GM12878 (cell line): Measurements from ENCODE around the gene SEC63. TPM values are rescaled to one million over a fixed set of nuclear protein-coding genes. Genes with fewer than 3 reads are reported as not detected.
"Not testable (repeated sequence)": the region's sequence is repeated elsewhere in the genome, so short reads cannot be mapped to it uniquely, and the experiment has no call there.

Source experiments
- ATAC-seq: fragments of 200-7000 bp; cut with Tn5 transposase; 3 replicates; pipeline ENCODE4 v1.9.1; 2020; ENCODE audit warnings: mild to moderate bottlenecking, moderate library complexity
- BruUV-seq: library from RNA; stranded (reverse); fragments of 400-500 nt; replicated peaks from 2 replicates; lab custom pipeline; 2021; lab: Mats Ljungman, UMichigan
- CTCF ChIA-PET: fragments of 300-600 bp; sonication (Branson Sonifier 250); formaldehyde crosslinking; extraction: SDS; loops from one replicate; lab custom pipeline; 2021; ENCODE audit warnings: inconsistent platforms; lab: Yijun Ruan, JAX
- POLR2A ChIA-PET: fragments of 350-600 bp; formaldehyde crosslinking; extraction: SDS; loops from one replicate; lab custom pipeline; 2021; ENCODE audit warnings: inconsistent platforms; lab: Charles Lee
- RAD21 ChIA-PET: fragments of 300-600 bp; sonication (Branson Sonifier 250); formaldehyde crosslinking; loops from one replicate; lab custom pipeline; 2023; ENCODE audit warnings: antibody characterized with exemption; ENCODE audit not compliant: unreplicated experiment; lab: Charles Lee
- SMC1A ChIA-PET: fragments of 300-600 bp; sonication (Branson Sonifier 250); formaldehyde crosslinking; loops from one replicate; lab custom pipeline; 2023; ENCODE audit not compliant: unreplicated experiment, uncharacterized antibody; lab: Charles Lee
- DNase-seq: peaks from one replicate; pipeline ENCODE4 v3.0.0-alpha.2; 2011; ENCODE audit warnings: low read depth, low spot score
- FAIRE-seq: peaks from 3 replicates; lab custom pipeline; 2011; peaks lifted over from hg19 to GRCh38; lab: Jason Lieb, UNC
- H2AFZ ChIP-seq: 2 replicates; pipeline ENCODE4 v1.6.0; 2011; ENCODE audit warnings: low read depth, low read length, control low read depth; ENCODE audit not compliant: control insufficient read depth
- H3K27ac ChIP-seq: 2 replicates; pipeline ENCODE4 v1.5.1; 2011; ENCODE audit warnings: control low read depth; ENCODE audit not compliant: control insufficient read depth, insufficient read depth
- H3K27me3 ChIP-seq, 2 experiments: replicated peaks in 1 of 2; 2 replicates each; pipeline versions ENCODE4 v1.6.0 to v1.6.1; 2011; ENCODE audit warnings: low read length in 1 of 2; ENCODE audit not compliant: control insufficient read depth in 2 of 2, insufficient read depth in 2 of 2
- H3K36me3 ChIP-seq, 2 experiments: 2 replicates each; pipeline ENCODE4 v1.5.1; 2011; ENCODE audit warnings: low read length in 1 of 2; ENCODE audit not compliant: control insufficient read depth in 2 of 2, insufficient read depth in 2 of 2
- H3K4me1 ChIP-seq: 2 replicates; pipeline ENCODE4 v1.6.1; 2011; ENCODE audit warnings: mild to moderate bottlenecking, low read length, moderate library complexity, mixed read lengths; ENCODE audit not compliant: control insufficient read depth, insufficient read depth
- H3K4me2 ChIP-seq: 2 replicates; pipeline ENCODE4 v1.6.0; 2011; ENCODE audit warnings: control low read depth; ENCODE audit not compliant: control insufficient read depth, insufficient read depth
- H3K4me3 ChIP-seq: fragments of 200-600 bp; sonication (generic); 2 replicates; pipeline ENCODE4 v1.5.1; 2016
- H3K79me2 ChIP-seq: 2 replicates; pipeline ENCODE4 v1.6.0; 2011; ENCODE audit warnings: low read length; ENCODE audit not compliant: control insufficient read depth, insufficient read depth
- H3K9ac ChIP-seq: 2 replicates; pipeline ENCODE4 v1.8.0; 2011; ENCODE audit warnings: low read length, control low read depth, mixed read lengths; ENCODE audit not compliant: control insufficient read depth, insufficient read depth
- H3K9me3 ChIP-seq: replicated peaks from 3 replicates; pipeline ENCODE4 v1.5.1; 2011; ENCODE audit warnings: mild to moderate bottlenecking, low read length; ENCODE audit not compliant: control insufficient read depth, insufficient read depth
- H4K20me1 ChIP-seq: 2 replicates; pipeline ENCODE4 v1.6.0; 2011; ENCODE audit not compliant: control insufficient read depth, insufficient read depth
- GATAD2B ChIP-seq: fragments of 450-650 bp; conservative IDR thresholded peaks from 2 replicates; pipeline ENCODE4 v1.6.1; 2017; ENCODE audit warnings: low read depth, mild to moderate bottlenecking, moderate library complexity
- SPI1 ChIP-seq: IDR thresholded peaks from 2 replicates; pipeline ENCODE4 v1.6.1; 2011; ENCODE audit warnings: low read depth, mild to moderate bottlenecking, low read length, moderate library complexity, borderline replicate concordance; ENCODE audit not compliant: insufficient read depth
- WGBS: methylation state at CpG from one replicate; pipeline ENCODE4 v1.1.6; 2016; ENCODE audit warnings: low lambda C conversion rate; ENCODE audit not compliant: insufficient replicate concordance, insufficient coverage; ENCODE audit errors: missing lambda C conversion rate; 5-methylcytosine and 5-hydroxymethylcytosine counted together
- in situ Hi-C: fragments of 300-500 bp; cut with MboI; formaldehyde crosslinking; loops from 9 replicates; pipeline ENCODE4 v1.14.3; 2018; ENCODE audit warnings: mixed read lengths
- intact Hi-C: fragments of 100-400 bp; cut with micrococcal nuclease; formaldehyde crosslinking; loops from one replicate; pipeline ENCODE4 v1.14.2; 2022; ENCODE audit not compliant: unreplicated experiment
- polyA plus RNA-seq, 11 experiments: library from polyadenylated mRNA; depleted of rRNA in 4 of 11; unstranded in 6 of 11; stranded (reverse) in 5 of 11; fragments of >200 nt; fragmentation: Nextera tagmentation in 4 of 11; fragmentation: Illumina TruSeq in 1 of 11; extraction: Ambion mirVana in 4 of 11; extraction: Trizol in 1 of 11; gene quantifications; 1 replicate in 1 of 11; 2 replicates in 10 of 11; pipeline versions ENCODE4 v1.2.1 to v1.2.3, GENCODE V29; 2011 to 2016; ENCODE audit warnings: inconsistent platforms in 2 of 11, missing spikeins in 2 of 11, low read depth in 1 of 11
- total RNA-seq, 4 experiments: library from RNA; depleted of rRNA in 3 of 4; stranded (reverse); fragments of >200 nt in 3 of 4; fragmentation: Illumina TruSeq in 1 of 4; extraction: Trizol in 1 of 4; gene quantifications; 2 replicates each; pipeline versions ENCODE4 v1.2.1 to v1.2.3, GENCODE V29; 2013 to 2021

Gene SEC63
- total and polyA plus RNA-seq, 10 of the 15 experiments (the other 5 are each of a cell fraction or from before 2014, with no cell fraction given): 10.1 to 87.0 (median 34.3) TPM

DNA sequence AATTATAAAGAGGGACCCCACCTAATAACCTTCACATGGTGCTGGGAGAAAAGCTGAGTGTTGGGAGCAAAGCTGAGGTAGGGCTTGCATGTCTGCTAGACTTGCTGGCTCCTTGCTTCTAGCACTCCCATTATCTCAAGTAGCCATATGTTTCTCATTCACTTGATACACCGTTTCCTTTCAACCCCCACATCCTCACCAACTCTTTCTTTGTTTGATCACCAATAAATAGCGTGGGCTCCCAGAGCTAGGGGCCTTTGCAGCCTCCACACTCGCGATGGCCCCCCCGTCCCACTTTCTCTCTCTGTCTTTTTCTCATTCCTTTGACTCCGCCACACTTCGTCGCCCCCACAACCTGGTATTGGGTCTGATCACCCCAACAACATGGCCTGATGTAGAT is 32.6 kb upstream of the SEC63 start:
- CTCF ChIA-PET: interaction anchor here (0.9 to 2.1 kb wide), 4 partner anchors 9 to 59 kb away, joined by 3 to 10 read pairs (median 6); no protein-coding TSS in a partner anchor
- H3K4me3 ChIP-seq, H4K20me1 ChIP-seq, H3K36me3 ChIP-seq, DNase-seq, RAD21 ChIA-PET, H3K4me1 ChIP-seq, intact Hi-C loops, POLR2A ChIA-PET, H2AFZ ChIP-seq, H3K9me3 ChIP-seq, H3K27me3 ChIP-seq, H3K9ac ChIP-seq, in situ Hi-C loops, BruUV-seq, H3K79me2 ChIP-seq, FAIRE-seq, ATAC-seq, H3K27ac ChIP-seq: not testable (repeated sequence)
- 0 out of 2 replicates have a peak overlapping the region, but pooled peaks have one; percentile 2 for H3K4me2 ChIP-seq
- SMC1A ChIA-PET: interaction anchor here (0.6 to 1.8 kb wide), 3 partner anchors 10 to 1083 kb away, joined by 3 to 5 read pairs (median 5); no protein-coding TSS in a partner anchor
- 63% methylated on average over 8 of the region's 8 CpGs for WGBS

DNA sequence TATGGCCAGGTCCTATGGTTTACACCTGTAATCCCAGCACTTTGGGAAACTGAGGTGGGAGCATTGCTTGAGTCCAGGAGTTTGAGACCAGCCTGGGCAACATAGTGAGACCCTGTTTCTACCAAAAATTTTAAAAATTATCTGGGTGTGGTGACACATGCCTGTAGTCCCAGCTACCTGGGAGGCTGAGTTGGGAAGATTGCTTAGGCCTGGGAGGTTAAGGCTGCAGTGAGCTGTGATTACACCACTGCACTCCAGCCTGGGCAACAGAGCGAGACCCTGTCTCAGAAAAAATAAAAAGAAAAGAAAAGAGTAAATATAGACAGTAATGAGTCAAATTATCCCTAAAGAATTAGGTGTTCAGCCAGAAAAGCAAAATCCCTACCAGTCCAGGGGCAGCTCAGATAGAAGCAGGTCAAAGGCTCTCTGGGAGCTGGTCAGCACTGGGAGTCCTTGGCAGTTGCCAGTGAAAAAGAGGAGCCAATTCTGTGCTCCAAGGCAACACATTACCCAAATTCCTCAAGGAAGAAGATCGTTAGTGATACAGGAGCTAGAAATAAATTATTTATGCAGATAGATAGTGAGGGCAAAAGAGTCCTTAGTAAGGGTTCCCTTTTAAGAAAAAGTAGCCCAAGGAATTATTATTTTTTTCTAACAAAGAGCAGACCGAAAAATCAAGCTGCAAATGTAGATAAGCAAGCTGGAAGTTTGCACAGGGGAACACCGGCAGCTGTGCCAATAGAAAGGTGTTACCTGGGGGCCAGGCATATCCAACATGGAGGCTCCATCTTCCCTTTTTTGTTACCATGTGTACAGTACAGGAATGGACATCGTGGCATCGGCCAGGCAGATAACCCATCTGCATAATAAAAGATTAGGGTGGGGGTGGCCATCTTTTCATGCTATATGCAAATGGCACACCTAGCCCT is 31.4 kb upstream of the SEC63 start:
- intact Hi-C loops: no loop called here
- no peak for ATAC-seq
- Histone ChIP-seq H3K9ac (no peak overlapping the region), H3K4me3 (no peak overlapping the region)
- TF ChIP-seq SPI1 (no peak), GATAD2B (no peak)
- TF ChIP-seq, all 136 proteins: peak for 0
- no peaks in the 10 kb centered on the region for H4K20me1 ChIP-seq
- H3K27me3 ChIP-seq: no peaks in the 10 kb centered on the region; a peak in 1 of 4 replicates
- ChIA-PET POLR2A (no interaction called here), CTCF (interaction anchor here (1.1 to 1.4 kb wide), 3 partner anchors 8 to 60 kb away, joined by 3 to 8 read pairs (median 8); no protein-coding TSS in a partner anchor), SMC1A (interaction anchor here (0.9 to 1.1 kb wide), 2 partner anchors 48 to 59 kb away, joined by 3 read pairs; no protein-coding TSS in a partner anchor), RAD21 (no interaction called here)
- in situ Hi-C loops: no loop called here
- no peak overlapping the region for H3K4me2 ChIP-seq
- H3K36me3 ChIP-seq: no peaks in the 10 kb centered on the region
- H3K79me2 ChIP-seq: no peaks in the 10 kb centered on the region
- no peak overlapping the region for H3K27ac ChIP-seq
- no peak overlapping the region for H2AFZ ChIP-seq
- 23% methylated on average over 6 of the region's 6 CpGs for WGBS
- H3K4me1 ChIP-seq: no peaks in the 10 kb centered on the region
- FAIRE-seq (no peak), DNase-seq (no peak)
- no peaks in the 10 kb centered on the region for H3K9me3 ChIP-seq
- BruUV-seq: no TSS peak
